Measurements from ENCODE around the gene PDE2A.
A peak's percentile ranks its signal among the peaks of the same experiment; 100 is the strongest.

Gene PDE2A

DNA sequence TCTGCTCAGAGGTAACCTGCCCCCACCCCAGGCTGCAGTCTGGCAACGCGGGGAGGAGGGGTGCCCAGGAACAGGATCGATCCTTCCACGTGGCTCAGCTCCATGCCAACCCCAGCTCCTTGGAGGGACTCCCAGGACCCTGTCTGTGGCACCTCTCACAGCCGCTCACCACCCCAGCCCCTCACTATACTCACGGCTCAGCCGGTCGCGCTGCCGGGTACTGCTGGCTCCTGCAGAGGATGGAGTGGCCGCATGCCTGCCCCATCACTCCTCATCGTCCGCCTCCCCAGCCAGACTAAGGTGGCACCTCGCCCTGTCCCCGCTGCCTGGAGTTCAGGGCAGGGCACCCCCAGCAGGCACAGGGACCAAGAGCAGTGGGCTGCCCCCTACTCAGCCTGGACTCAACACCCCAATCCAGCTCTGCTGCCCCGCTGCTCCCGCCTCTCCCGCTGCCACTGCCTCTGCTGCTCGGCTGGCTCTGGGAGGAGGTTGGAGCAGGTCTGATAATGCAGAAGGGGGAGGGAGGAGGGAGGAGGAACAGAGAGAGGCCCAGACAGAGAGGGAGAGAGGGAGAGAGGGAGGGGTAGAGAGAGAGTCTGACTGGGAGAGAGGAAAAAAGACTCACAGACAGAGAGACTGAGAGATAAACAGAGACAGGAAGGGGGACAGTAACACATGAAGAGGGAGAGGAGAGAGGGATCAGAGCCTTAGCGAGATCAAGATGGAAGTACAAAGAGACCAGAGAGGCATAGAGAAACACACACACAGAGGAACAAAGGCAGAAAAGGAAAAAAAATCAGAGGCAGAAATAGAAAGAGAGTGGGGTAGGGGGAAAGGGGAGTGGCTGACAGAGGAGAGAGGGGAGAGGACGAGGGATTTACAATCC lies at the start of gene PDE2A:
Gene PDE2A (minus strand): TSS at position 480 of the 886 bp plus-strand sequence. CDS start 215 bp downstream, at position 265.
- no peak within 1 kb of the TSS for H3K4me3 ChIP-seq (replicated peaks in 1 of 2; ENCODE audit: low read depth in 2 of 2, low read length in 2 of 2)
- TF ChIP-seq, protein P1, sequence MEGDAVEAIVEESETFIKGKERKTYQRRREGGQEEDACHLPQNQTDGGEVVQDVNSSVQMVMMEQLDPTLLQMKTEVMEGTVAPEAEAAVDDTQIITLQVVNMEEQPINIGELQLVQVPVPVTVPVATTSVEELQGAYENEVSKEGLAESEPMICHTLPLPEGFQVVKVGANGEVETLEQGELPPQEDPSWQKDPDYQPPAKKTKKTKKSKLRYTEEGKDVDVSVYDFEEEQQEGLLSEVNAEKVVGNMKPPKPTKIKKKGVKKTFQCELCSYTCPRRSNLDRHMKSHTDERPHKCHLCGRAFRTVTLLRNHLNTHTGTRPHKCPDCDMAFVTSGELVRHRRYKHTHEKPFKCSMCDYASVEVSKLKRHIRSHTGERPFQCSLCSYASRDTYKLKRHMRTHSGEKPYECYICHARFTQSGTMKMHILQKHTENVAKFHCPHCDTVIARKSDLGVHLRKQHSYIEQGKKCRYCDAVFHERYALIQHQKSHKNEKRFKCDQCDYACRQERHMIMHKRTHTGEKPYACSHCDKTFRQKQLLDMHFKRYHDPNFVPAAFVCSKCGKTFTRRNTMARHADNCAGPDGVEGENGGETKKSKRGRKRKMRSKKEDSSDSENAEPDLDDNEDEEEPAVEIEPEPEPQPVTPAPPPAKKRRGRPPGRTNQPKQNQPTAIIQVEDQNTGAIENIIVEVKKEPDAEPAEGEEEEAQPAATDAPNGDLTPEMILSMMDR (IDR thresholded peaks at IDR 0.05; ENCODE audit: low read depth, low read length): no peak
- DNase-seq (ENCODE audit: low read depth in 2 of 2): no peak

DNA sequence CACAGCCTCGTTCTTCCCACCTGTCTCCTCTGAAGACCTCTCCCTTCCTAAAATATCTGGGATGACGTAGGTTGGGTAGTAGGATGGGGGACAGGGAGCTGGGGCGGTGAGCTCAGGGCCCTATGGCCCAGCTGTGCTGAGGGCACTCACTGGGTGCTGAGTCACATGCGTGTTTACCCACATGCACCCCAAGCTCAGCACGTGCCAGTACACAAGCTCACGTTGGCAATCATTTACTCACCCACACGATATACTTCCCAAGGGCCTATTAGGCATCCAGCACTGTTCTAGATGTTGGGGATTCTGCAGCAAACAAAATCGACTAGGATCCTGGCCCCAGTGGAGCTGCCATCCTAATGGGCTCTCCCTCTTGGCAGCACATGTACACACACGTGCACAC lies 49.3 kb upstream of the PDE2A start:
- TF ChIP-seq, protein P1 (IDR thresholded peaks at IDR 0.05; ENCODE audit: low read depth, low read length): no peak
- H3K4me3 ChIP-seq (replicated peaks in 1 of 2; ENCODE audit: low read depth in 2 of 2, low read length in 2 of 2): no peak overlapping the region
- DNase-seq (ENCODE audit: low read depth in 2 of 2): no peak

DNA sequence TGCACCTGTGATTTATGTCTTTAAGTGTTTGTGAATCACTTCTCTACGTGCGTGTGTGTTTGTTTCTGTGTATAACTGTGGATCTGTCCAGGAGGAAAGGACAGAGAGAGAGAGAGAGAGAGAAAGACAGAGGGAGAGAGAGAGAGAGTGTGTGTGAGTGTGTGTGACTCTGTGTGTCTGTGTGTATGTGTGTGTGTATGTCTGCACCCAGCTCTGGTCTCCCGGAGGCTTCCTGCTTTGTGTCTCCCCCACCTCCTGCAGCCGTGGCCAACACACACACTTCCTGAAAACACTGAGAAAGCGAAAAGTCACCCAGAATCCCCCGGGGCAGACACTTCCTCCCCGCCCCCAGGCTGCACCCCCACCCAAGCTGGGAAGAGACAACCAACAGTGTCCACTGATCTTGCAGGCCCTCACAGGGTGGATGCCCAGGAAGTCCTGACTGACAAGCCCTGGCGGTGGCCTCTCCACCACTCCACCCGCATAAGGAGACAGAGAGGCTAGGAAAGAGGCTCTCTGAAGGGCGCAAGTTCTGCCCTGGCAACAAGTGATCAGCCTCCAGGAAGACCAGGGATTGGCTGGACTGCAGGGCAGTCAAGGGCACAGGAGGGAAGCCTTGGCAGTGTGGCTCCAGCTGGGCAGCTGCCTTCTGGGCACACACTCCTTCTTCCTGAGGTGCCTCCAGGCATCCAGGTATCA lies 48.0 kb upstream of the PDE2A start:
- TF ChIP-seq, protein P1 (IDR thresholded peaks at IDR 0.05; ENCODE audit: low read depth, low read length): no peak
- DNase-seq (ENCODE audit: low read depth in 2 of 2): peak; percentile 93 to 97
- peak overlapping the region; percentile 60 to 71 for H3K4me3 ChIP-seq (replicated peaks in 1 of 2; ENCODE audit: low read depth in 2 of 2, low read length in 2 of 2)

DNA sequence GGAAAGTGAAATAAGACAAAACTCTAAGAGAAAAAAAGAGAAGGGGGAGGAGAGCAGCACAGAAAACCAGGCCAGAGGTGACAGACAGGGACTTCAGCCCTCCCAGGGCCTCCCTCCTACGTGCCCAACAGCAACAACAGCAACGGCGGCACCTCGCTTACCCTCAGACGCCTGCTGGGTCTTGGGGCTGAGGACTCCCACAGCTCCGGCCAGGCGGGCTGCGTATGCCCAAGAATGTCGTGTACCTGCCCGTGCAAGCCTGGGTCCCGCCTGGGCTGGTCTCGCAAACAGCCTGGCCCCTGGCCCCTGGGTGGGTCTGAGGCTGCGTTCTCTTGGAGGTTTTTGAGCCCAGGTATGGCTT lies 47.4 kb upstream of the PDE2A start:
- DNase-seq (ENCODE audit: low read depth in 2 of 2): peak; percentile 32 to 62
- TF ChIP-seq, protein P1 (IDR thresholded peaks at IDR 0.05; ENCODE audit: low read depth, low read length): no peak
- H3K4me3 ChIP-seq (replicated peaks in 1 of 2; ENCODE audit: low read depth in 2 of 2, low read length in 2 of 2): peak overlapping the region; percentile 60 to 71

DNA sequence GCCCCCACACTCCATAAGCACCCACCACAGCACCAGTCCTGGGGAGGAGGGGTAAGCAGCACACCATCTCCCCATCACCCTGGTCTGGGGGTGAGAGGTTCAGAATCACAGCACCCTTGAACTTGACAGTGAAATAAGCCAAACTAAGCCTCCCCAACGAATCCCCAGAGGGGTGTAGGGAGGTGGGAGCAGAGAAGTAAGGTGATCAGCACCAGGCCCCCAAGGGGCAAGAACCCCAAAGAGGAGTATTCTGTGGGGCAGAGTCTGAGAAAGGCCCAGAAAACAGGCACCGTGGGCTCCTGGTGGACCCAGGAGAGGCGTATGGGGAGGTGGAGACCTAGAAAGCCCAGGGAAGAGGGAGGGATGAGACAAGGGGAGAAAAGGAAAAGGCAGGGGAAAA lies 47.1 kb upstream of the PDE2A start:
- no peak for DNase-seq (ENCODE audit: low read depth in 2 of 2)
- H3K4me3 ChIP-seq (replicated peaks in 1 of 2; ENCODE audit: low read depth in 2 of 2, low read length in 2 of 2): peak overlapping the region; percentile 60 to 71
- TF ChIP-seq, protein P1 (IDR thresholded peaks at IDR 0.05; ENCODE audit: low read depth, low read length): no peak

DNA sequence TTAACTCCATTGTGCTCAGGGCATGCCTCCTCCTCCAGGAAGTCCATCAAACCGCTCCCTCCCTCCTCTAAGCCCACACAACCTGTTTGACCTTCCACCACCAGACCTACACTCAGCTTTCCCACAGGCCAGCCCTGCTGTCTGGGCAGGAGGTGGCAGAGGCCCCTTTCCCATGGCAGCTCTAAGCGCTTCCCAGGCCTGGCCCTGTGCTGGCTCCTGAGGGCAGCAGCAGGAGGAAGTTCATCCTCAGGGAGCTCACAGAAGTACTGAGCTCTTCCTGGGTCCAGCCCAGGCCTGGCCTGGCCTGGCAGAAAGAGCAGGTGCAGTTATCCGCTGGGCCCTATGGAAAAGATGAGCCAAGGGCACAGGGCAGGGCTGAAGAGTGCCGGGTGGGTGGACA lies 46.6 kb upstream of the PDE2A start:
- H3K4me3 ChIP-seq (replicated peaks in 1 of 2; ENCODE audit: low read depth in 2 of 2, low read length in 2 of 2): peak overlapping the region; percentile 60 to 71
- TF ChIP-seq, protein P1 (IDR thresholded peaks at IDR 0.05; ENCODE audit: low read depth, low read length): no peak
- DNase-seq (ENCODE audit: low read depth in 2 of 2): no peak

All from cardiac fibroblast (primary cell).